Measurements from ENCODE around the gene MED15.

Gene MED15

DNA sequence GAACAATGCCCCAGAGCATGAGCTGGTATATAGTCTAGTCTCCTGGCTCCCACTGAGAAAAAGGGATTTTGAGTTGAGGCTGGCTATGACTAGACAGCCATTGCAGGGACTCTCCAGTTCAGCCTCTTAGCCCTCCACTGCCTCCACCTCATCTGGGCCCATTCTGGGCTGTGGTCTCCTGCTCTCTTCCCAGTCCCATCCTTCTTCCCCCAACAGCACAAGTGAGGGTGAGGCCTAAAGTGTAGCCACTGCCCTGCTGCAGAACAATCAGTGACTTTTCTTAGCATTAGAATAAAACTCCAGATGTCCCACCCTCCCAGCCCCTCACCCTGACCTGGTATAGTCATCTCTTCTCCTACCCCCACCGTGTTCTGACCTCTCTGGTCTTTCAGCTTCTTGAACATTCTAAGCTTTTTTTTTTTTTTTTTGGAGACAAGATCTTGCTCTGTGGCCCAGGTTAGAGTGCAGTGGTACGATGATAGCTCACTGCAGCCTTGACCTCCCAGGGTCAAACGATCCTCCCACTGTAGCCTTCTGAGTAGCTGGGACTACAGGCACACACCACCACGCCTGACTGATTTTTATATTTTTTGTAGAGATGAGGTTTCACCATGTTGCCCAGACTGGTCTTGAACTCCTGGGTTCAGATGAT is 4.3 kb downstream of the MED15 start:
- DNase-seq: no peak

DNA sequence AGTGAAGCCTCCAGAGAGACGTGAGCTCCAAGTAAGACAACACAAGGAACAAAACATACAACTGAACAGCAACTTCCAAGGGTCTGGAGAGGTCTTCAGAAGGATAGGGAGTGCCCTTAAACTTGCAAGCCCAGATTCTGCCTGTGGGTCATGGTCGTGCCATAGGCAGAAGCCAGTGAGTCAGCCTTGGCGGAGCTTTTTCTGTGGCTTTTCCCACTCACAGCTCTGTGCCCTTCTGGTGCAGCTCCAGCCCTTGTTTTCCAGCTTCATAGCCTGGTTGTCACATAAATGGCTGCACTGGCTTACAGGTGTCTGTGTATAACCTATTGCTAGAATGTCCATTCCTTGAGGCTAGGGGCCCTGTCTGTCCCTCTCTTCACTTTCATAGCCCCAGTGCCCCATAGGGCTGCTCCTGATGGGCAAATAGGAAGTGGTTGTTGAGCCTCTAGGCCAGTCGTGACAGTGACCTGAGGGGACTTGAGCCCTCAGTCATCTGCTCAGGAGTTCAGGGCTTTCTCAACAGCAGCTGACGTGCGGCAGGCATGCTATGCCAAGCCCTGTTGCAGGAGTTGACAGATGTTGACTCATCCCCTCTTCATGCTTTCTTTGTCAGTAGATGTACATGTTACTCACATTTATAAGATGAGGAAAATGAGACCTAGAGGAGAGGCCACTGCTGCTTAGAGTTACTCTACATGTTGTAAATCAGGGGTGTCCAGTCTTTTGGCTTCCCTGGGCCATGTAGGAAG is 7.4 kb downstream of the MED15 start:
- no peak for DNase-seq

- no peak for DNase-seq
Observed at GRCh38 chr22:20516399-20516798, 9.0 kb downstream of the MED15 start.

DNA sequence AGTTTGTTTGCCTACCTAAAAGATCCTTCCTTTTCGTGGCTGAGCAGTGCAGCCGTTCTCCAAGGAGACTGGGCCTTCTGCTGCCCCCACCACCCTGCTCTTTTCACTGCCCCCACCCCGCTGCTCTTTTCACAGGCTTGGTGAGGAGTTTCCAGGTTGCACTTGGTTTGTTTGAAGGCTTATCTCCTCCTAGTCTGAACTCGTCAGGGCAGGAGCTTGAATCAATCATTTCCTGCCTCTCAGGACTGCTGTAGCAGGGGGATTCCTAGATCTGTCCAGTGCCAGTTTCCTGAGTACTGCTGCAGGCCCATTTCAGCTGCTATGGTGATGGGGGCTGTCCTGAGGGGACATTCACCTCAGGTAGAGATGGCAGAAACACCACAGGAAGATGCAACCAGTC is 10.0 kb downstream of the MED15 start:
- DNase-seq: no peak

GRCh38 chr22:20517841-20518592 is 10.6 kb downstream of the MED15 start:
- no peak for DNase-seq

- no peak for DNase-seq
Observed at GRCh38 chr22:20519558-20519957, 12.1 kb downstream of the MED15 start.

DNA sequence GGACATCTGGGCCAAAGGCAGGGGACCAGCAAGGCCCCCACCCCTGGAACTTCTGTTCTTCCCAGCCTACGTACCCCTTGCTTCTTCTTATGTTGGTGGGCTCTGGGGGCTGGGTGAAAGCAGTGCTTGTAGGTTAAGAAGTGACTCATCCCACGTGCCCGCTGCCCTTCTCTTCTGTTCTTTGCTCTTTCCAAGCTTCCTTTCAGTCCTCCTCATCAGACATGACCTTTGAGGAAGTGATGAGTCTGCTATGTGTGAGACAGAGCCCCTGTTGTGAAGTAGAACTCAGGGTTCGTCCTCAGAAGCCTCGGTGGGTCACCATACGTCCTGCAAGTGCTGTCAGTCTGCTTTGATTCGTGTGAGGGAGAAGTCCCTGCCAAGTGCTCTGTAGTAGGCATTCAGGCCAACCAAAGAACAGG is 12.7 kb downstream of the MED15 start:
- no peak for DNase-seq

- DNase-seq: no peak
Observed at GRCh38 chr22:20522134-20523004, 15.0 kb downstream of the MED15 start.

DNA sequence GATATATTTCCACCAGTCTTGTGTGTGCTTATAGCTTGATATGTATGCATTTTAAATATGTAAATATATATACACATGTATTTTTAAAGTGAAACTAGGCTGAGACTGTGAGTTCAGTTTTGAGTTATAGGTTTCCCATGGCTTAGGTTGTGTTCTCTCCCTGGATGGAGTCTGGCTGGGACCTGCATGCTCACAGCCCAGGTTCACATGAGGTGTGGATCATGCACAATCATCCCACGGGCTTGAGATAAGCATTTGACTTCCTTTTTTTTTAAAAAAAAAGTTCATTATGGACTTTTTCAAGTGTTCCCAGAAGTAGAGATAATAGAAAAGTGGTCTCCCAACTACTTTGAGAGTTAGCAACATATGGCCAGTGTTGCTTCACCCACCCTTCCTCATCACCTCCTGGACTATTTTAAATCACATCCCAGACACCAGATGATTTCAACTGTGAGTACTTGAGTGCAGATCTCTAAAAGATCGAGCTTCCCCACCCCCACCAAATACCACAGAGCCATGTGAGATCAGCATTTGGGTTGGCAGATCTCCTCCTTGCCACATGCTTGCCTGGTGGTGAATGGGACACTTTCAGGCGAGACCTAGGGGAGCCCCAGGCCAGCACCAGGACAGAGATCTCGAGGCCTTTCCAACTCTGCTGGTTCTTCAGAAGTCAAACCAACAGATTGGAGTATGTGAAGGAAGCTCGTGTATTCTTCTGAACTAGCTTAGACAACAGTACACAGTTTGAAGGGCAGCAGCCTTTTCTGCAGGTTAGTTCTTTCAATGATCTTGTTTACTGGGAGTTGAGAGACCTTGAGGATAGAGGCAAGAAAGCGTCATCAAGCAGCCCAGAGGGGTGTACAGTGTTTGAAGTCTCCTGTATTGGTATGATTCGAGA is 15.9 kb downstream of the MED15 start:
- no peak for DNase-seq

DNA sequence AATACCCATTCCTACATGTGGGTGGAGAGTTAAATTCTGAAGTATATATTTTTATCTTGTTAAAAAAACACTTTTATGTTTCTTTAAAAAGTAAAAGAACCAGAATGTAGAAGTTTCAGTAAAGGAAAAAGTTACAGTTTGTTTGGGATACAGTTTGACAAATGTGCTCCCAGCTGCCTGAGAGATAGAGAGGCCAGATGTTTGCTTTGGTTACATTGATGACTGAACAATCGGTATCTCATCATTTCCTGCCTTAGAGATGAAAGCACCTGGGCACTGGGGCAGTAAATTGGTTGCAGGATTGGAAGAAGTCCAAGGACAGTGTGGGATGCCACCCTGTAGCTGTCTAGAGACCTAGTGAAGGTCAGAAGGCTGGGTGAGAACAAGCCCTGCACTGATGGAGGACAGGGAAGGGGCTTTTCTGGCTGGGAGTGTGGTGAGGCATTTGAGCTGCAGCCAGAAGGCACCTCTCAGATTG is 16.6 kb downstream of the MED15 start:
- DNase-seq: no peak

GRCh38 chr22:20525048-20525447 is 17.6 kb downstream of the MED15 start:
- DNase-seq: no peak

DNA sequence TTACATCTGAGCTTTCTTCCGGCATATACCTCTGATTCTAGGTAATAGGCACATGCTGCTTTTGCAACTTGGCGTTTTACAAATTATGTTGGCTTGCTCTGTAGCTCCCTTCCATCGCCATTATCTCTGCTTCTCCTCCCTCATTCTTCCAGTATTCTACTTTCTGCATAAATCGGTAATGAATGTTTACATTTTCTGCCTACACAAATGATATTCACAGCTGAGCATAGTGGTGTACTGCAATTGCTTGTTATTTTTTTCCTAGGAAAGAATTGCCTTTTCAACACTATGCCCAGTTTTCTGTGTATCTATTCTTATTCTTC is 18.9 kb downstream of the MED15 start:
- DNase-seq: no peak

- no peak for DNase-seq
Observed at GRCh38 chr22:20526628-20527355, 19.4 kb downstream of the MED15 start.

DNA sequence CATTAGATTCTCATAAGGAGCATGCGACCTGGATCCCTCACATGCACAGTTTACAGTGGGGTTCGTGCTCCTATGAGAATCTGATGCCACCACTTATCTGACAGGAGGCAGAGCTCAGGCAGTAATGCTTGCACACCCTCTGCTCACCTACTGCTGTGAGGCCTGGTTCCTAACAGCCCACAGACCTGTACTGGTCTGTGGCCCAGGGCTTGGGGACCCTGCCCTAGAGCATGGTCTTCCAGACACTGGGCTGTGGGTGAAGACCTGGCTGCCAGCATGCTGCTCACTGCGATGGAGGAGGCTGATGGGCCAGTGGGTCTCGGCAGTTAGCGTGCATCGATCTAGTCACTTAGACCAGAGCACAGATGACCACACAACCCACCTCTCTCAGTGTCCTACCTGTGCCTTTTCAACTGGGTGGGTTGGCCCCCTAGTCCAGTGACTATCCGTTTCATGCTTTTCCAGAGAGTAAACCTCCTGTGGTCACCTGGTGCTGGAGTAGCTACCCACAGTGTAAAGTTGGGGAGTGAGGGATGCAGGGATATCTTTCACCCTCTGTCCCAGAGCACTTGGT is 21.1 kb downstream of the MED15 start:
- no peak for DNase-seq

DNA sequence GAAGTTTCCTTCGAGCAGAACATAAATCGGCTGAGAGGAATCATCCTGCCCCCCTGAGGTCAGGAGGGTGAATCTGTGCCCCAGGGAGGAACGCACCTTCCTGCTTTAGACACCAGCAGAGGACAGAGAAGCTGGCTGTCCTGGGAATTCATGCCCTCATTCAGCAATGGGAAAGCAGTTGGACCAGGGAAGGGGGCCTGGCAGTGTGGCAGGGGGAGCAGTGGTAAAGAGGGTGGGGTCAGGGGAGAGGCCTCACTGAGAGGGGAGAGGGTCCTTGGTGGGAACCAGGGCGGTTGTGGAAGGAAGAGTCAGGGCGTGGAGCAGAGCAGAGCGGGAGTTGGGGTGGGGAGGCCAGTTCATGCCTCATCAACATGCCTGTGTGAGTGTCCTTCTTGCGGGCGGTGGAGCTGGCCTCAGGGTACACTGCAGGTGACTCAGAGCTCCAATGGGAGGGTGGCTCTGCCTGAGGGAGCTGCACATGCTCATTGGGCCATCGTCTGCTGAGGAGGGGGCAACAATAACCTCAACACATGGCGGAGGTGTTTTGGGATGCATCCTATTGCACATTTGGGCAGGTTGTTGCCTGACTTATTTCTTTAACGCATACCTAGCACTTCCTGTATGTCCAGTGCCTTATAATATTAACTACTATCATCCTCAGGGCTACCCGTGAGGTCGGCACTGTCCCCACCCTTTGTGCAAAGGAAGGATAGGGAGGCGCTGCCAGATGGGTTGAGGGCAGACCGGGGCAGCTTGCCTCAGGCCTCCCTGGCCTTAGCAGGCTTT is 23.2 kb downstream of the MED15 start:
- DNase-seq: no peak

GRCh38 chr22:20531154-20531403 is 23.7 kb downstream of the MED15 start:
- no peak for DNase-seq

GRCh38 chr22:20531404-20532201 is 24.2 kb downstream of the MED15 start:
- DNase-seq: no peak

DNA sequence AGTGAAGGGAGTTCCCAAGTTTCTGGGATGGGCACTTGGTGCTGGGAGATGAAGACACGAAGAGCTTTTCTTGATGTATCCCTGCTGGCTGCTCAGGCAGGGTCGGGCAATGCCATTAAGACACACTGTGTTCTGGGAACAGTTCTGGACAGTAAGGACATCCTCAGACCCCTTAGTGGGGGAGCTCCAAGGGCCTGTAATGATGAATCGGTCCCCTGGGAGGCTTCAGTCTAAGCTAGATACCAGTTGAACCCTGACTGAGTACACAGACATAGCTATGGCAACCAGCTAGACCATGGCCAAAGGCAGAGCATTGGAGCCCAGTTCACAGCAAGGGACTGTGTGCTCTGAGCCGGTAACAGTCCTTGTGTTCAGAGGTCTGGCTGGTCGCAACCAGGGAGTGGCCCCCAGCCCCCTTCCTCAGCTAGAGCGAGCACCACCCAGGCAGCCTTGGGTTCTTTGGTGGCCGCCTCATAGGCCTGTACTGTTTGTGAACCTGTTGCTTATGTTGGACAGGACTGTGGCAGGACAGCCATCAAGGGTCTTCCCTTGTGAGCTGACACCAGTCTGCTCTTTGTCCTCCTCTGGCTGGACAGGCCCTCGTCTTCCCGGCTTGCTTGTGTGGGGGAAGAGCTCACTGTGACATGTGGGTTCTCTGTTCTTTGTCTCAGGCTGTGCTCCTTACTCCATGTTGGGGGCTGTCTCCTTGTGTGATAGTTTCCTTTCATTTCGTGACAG is 25.0 kb downstream of the MED15 start:
- DNase-seq: no peak

Measured in effector CD4-positive, alpha-beta T cell (primary cell).